Islet of Langerhans (tissue), 1 donor: ENCODE data around the gene SH3RF3.

ENCODE experiments used
- FAIRE-seq: peaks from one replicate; lab custom pipeline; 2011; peaks lifted over from hg19 to GRCh38; lab: Jason Lieb, UNC

Gene SH3RF3

GRCh38 chr2:109398366-109399015, 269.5 kb downstream of the SH3RF3 start:
- no peak for FAIRE-seq

- FAIRE-seq = no peak
Observed at GRCh38 chr2:109399066-109399465, 270.1 kb downstream of the SH3RF3 start.

DNA sequence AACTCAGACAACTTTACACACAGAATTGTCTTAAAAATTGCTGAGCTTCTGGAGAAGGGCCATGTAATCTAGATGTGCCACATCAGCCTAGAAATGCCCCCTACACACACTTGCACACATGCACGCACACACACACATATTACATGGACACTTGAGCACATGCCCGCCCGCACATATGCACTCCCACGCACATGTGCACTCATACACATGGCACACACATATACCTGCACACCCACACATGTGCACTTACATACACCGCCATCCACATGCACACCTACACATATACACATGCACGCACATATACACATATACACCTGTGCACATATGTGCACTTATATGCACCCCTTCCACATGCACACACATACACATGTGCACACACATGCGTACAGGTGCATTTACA, 271.1 kb downstream of the SH3RF3 start:
- no peak for FAIRE-seq

DNA sequence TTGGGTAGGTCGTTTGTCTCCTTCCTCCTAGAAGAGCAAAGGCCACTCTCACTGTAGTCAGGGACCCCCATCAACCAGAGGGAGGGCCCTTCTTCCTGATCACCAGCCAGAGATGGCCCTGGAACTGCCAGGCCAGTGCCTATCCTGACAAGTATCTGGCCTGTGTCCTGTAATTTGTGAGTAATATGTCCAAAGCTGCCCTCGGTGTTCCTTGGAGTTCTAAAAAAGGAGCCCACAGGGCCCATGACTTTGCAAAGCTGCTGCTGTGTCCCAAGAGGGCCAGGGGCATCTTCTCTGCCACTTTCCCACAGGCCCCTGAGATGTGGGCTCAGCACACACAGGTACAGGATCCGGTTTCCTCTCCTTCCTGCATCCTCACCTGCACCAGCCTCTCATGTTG, 272.4 kb downstream of the SH3RF3 start:
- FAIRE-seq = no peak

- FAIRE-seq = no peak
Observed at GRCh38 chr2:109402180-109402579, 273.2 kb downstream of the SH3RF3 start.

DNA sequence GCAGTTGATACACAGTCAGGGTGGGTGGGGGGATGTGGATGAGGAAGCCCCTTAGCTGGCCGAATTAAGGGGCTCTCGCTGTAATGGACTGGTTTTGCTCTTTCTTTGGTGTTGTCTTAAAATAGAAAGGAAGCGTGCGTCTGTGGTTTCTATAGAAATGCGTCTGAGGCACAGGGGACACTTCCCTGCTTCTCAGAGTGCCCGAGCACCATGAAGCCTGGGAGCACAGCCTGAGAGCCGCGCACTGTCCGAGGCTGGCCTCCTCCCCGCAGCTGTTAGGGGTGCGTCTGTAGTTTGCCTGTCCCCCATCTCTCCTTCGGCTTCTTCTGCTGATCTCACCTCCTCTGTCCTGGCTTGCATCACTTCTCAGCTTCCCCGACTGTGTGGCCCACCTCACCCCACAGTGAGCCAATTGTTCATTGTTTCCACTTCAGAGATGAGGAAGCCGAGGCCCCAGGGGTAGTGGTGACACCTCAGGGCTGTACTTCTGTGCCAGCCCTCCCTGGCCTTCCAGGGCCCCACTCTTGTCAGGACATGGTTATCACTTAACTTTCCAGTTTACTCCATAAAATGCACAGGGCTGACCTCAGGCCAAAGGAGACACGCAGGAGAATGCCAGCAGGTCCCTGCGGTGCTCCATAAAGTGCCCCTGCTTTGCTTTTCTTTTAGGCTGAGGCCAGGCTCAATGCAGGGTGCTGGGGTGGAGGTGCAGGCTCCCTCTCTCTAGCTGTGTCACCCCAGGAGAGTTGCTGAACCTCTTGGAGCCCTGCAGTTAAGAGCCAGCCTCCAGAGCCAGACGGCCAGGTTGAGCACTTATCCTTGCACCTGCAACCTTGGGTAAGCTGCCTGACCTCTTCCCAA, 274.2 kb downstream of the SH3RF3 start:
- no peak for FAIRE-seq

DNA sequence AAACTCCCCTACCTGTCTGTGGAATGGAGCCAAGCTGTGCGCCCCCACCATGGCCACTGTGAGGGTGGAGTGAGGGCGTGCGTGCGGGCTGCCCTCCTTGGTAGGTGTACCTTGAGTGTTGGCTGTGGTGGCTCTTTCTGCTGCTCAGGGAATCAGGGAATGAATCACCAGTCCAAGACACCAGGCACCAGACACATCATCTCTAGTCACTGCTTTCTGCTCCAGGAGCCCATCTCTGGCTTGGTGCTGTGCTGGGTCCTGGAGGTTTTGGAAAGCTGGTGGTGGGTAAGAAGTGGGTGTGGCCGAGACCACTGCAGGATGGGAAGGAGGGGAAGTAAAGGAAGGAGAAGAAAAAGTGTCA, 274.8 kb downstream of the SH3RF3 start:
- FAIRE-seq = no peak

DNA sequence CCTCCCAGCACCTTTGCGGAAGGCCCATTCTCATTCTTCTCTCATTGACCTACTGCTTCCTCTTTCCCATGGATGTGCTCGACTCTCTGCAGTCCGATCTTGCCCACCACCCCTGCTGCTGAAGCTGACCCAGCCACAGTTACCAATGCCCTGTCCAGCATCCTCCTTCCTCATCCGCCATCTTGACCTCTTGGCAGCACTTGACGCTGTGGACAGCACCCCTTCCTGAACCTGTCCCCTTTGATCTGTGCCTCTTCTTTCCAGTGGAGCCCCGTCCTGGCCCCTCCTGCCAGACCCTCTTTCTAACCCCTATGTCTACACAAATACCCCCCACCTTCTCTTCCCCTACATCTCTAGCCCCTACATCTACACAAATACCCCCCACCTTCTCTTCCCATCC, 275.7 kb downstream of the SH3RF3 start:
- FAIRE-seq = no peak

GRCh38 chr2:109405873-109406272, 276.9 kb downstream of the SH3RF3 start:
- FAIRE-seq = no peak

DNA sequence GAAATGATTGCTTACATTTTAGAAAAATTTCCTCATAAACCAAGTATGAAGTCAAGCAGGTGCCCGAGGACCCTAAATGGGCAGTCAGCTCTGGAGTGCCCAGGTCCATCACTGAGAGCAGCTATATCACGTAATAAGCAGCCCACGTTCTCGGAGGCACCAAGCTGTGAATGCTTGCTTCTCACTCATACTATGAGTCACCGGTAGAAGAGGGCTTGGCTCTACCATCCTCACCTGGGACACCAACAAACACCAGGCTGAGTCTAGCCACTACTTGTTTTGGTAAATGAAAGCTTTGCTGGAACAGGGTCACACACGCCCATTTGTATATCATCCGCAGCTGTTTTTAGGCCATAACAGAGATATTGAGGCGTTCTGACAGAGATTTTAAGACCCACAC, 277.3 kb downstream of the SH3RF3 start:
- no peak for FAIRE-seq

GRCh38 chr2:109407276-109408042, 278.5 kb downstream of the SH3RF3 start:
- FAIRE-seq = no peak

DNA sequence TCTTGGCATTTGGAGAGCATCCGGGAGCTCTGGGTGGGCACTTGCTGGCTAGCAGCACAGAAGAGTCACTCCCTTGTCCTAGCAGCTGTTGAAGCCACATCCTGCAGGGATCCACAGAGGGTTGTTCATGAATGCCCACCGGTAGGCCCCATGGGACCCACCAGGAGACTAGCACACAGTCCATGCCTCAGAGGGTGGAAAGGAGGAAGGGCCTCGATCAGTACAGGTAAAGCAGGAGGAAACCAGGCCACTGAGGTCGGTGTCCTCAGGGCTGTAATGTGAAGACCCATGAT, 279.0 kb downstream of the SH3RF3 start:
- FAIRE-seq = no peak

DNA sequence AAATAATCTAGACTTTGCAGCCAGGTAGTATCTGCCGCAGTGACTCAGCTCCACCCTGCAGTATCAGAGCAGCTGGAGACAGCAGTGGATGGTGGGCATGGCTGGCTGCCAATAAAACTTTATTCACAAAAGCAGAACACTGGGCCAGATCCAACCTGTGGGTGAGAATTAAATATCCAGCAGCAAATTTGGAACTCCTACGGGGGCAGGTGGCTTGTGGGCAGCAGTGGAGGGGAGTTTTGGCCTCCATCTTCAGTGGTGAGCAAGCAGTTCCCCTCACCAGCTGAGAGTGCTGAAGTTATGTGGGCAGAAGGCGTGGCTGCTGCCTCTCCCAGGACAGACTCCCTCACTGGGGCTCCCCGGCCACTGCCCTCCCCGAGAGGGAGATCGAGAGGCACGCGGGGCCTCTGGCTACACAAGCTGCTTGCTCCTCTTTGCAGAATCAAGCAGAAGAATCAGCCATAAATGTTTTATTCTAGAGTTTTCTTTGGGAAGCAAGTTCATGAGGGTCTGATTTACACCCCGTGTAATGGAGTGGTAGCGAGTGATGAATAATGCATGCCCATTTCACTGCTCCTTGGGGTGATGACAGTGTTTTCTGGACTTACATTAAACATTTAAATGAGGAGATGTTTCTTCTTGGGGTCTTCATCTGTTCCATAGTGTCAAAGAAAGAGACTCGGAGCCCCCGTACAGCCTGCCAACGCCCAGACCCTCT, 280.5 kb downstream of the SH3RF3 start:
- no peak for FAIRE-seq

GRCh38 chr2:109410039-109410815, 281.2 kb downstream of the SH3RF3 start:
- FAIRE-seq = no peak

- FAIRE-seq = no peak
Observed at GRCh38 chr2:109411640-109412325, 282.8 kb downstream of the SH3RF3 start.

DNA sequence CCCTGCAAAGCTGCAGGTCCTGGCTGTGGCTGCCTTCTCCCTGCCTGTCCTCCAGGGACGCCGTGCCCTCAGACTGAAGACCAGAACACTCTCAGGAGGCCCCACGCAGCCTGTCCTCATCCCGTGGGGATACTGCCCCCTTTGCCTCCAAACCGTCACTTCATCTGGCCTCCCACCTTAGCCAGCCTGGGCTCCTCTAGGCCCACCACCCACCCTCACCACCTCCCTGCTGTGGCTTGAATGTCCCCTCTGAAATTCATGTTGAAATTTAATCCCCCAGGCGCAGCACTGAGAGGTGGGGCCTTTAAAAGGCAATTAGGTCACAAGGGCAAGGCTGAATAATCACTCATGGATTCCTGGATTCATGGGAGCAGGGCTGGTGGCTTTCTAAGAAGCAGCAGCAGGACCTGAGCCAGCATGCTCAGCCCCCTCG, 286.6 kb downstream of the SH3RF3 start:
- no peak for FAIRE-seq

DNA sequence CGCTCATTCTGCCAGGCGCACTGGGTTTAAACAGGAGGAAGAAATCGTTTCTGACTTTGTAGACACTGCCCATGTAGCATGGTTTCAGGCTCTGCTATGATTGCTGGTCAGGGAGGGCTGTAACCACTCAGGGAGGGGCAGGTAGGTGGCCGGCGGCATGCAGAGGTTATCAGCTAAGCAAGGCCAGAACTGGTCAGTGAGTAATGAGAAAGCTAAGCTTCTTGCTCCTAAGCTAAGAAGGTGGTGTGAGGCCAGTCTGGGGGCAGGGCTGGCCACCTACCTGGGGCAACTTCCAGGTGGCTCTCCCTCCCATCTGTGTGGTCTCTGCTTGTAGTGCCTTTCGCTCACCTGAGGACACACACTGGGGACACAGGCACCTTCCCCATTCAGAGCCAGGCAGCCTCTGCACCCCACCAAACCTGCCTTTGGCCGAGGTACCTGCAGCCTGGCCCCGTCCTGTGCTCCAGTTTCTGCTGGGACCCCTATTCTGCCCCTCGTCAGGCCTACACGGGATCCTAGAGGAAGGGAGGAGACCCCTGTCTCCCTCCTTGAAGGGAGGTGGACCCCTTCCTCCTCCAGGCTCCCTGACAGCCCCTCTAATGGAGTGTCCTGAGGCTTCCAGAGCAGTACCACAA, 288.8 kb downstream of the SH3RF3 start:
- FAIRE-seq = no peak

- FAIRE-seq = no peak
Observed at GRCh38 chr2:109418716-109419115, 289.7 kb downstream of the SH3RF3 start.

DNA sequence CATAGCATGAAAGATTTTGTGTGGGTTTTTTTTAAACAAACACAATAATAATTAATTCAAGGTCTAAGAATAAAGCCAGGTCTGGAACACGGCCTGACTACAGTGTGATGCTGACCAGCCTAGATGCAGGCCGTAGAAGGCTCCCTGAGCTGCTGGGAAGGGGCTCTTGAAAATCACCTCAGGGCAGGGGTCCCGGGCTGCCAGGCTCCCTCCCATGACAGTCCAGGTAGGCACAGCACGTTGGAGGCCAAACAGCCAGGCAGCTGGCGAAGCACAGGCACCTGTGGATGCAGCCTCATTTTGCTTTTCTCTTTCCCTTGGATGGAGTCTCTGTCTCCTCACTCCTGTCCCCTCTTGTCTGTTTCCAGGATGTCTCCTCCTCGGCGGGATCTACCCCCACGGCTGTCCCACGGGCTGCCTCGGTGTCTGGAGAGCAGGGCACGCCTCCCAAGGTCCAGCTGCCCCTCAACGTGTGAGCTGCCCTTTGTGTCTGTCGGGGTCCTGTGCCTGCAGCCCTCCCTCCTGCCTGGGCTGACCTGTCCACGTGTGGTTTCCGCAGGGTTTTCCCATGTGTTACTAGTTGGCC, 290.3 kb downstream of the SH3RF3 start:
- FAIRE-seq = no peak

DNA sequence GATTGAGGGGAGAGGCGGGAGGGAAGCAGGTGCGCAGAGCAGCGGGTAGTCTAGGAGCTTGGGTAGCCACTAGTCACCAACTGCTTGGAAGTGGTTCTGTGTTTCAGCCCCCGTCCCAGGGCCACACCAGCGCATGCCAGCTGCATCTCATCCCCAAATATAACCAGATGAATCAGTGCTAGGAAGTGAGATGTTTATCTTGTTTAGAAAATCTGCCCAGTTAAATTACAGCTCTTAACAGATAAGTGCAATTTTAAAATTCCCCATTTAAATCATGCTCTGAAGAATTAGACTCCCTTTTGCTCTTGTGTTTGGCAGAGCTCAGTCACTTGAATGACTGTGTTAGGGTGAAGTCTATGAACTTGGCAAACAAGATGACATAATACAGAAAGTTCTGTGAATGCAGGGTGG, 291.0 kb downstream of the SH3RF3 start:
- FAIRE-seq = no peak
